Activated CD4-positive, alpha-beta T cell treated with anti-CD3 and anti-CD28 coated beads, Interleukin-2, amount 10 ng/mL, durations not matched to agents 24 days and 14 days (primary cell): ENCODE measurements around the gene GOLPH3L. TPM values are rescaled to one million over a fixed set of nuclear protein-coding genes. Genes with fewer than 3 reads are reported as not detected.
"Not testable (repeated sequence)": the region's sequence is repeated elsewhere in the genome, so short reads cannot be mapped to it uniquely, and the experiment has no call there.

Source experiments
- DNase-seq: peaks from one replicate; pipeline ENCODE4 v3.0.0; 2022
- H3K27ac Mint-ChIP-seq: one replicate; pipeline ENCODE4 v1.8.0; 2022; ENCODE audit warnings: mild to moderate bottlenecking, mixed read lengths
- H3K27me3 Mint-ChIP-seq: one replicate; pipeline ENCODE4 v1.8.0; 2022; ENCODE audit warnings: mixed read lengths
- H3K36me3 Mint-ChIP-seq: one replicate; pipeline ENCODE4 v1.8.0; 2022; ENCODE audit warnings: low read depth, mild to moderate bottlenecking, mixed read lengths
- H3K4me1 Mint-ChIP-seq: one replicate; pipeline ENCODE4 v1.8.0; 2021; ENCODE audit warnings: mixed read lengths
- H3K4me3 Mint-ChIP-seq: one replicate; pipeline ENCODE4 v1.8.0; 2022; ENCODE audit warnings: mild to moderate bottlenecking, moderate library complexity, mixed read lengths
- H3K9me3 Mint-ChIP-seq: one replicate; pipeline ENCODE4 v1.8.0; 2021; ENCODE audit warnings: mixed read lengths
- intact Hi-C: fragments of 100-400 bp; cut with micrococcal nuclease; formaldehyde crosslinking; loops from one replicate; pipeline ENCODE4 v1.15.1; 2023
- total RNA-seq: library from RNA; stranded (reverse); gene quantifications from 2 replicates; pipeline ENCODE4 v1.2.3, GENCODE V29; 2022

GOLPH3L gene
- total RNA-seq, 1 donor from 2014 or later, result 19.6 TPM

DNA sequence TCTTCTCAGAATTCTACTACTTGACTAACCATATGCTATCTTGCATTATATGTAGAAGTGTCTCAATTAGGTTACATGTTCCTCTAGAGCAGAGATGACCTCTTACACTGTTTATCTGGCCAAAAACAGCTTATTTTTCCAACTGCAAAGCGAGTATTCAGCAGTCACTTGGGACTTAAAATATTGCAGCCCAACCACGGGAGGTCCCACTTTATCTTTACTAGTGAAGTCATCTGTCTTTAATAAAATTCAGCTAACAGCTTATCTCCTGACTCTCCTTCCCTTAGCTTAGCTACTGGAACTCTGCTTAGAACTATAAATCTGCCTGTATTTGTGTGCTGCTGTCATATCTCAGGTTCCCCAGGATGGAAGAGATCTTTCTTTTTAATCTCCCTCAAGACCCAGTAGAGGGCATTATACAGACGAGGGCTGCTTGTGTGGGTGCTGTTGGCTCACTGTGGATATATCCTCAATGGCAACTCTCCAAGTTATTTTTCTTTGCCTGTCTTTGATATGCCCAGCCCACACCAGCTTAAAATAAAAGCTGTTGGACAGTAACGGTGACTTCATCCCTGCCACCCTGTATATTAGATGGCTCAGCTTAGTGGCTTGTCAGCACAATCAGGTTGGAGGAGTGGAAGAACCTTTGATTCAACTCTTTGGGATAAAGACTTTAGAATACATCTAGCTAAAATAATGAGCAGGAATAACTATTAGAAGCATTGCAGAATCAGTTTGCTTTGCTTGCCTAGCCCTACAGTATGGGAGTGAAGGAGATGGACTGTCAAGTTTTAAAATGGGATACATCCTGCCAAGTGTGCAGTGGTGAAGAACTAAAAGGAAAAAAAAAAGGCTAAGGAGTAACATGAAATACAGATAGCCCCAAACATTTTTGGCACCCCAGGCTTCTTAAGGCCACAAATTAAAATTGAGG, 77.1 kb downstream of the GOLPH3L start:
- DNase-seq, result peak; percentile 62
- peaks cover 73% of the 10 kb centered on the region for H3K4me1 Mint-ChIP-seq
- peaks cover 77% of the 10 kb centered on the region for H3K36me3 Mint-ChIP-seq
- H3K27ac Mint-ChIP-seq, result peak overlapping the region; percentile 34
- peak overlapping the region; percentile 18 for H3K4me3 Mint-ChIP-seq
- no peaks in the 10 kb centered on the region for H3K9me3 Mint-ChIP-seq
- H3K27me3 Mint-ChIP-seq, result no peaks in the 10 kb centered on the region
- intact Hi-C loops, result loop anchor here (2.0 to 5.0 kb wide), 4 partner anchors 41 to 158 kb away; partner anchors contain the start of genes MCL1 and TARS2

DNA sequence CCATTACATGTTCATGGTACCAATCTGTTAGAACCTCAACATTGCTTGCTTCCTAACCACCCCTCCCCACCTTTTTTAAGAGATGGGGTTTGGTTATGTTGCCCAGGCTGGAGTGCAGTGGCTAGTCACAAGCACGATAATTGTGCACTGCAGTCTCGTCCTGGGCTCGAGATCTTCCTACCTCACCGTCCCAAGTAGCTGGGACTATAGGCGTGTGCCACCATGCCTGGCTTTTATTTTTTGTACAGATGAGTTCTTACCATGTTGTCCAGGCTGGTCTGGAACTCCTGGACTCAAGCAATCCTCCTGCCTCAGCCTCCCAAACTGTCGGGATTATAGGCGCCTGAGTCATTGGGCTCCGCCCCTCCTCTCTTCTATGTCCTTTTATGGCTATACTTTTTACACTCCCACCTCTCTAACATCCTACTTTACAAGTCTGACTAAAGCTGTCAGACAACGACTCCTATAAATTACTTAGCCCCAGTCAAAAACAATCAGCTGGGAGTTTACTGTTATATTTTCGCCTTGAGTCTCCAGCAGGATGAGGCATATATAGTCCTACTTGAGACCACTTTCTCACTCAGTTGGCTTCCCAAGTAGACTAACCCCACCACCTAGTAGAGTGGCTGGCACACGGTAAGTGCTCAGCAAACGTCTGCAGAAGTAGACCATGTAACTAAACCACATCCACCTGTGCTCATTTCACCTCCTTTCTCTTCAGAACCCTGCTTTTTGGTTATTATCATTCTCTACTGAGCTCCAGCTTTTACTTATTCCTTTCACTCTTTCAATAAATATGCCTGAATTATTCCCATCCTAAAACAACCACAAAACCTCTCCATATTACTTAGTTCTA, 81.4 kb downstream of the GOLPH3L start:
- peak; percentile 66 for DNase-seq
- intact Hi-C loops, result no loop called here
- peaks cover 65% of the 10 kb centered on the region for H3K4me1 Mint-ChIP-seq
- H3K9me3 Mint-ChIP-seq, result no peaks in the 10 kb centered on the region
- peak overlapping the region; percentile 41 for H3K4me3 Mint-ChIP-seq
- H3K27ac Mint-ChIP-seq, result peak overlapping the region; percentile 87
- H3K36me3 Mint-ChIP-seq, result peaks cover 60% of the 10 kb centered on the region
- H3K27me3 Mint-ChIP-seq, result no peaks in the 10 kb centered on the region

DNA sequence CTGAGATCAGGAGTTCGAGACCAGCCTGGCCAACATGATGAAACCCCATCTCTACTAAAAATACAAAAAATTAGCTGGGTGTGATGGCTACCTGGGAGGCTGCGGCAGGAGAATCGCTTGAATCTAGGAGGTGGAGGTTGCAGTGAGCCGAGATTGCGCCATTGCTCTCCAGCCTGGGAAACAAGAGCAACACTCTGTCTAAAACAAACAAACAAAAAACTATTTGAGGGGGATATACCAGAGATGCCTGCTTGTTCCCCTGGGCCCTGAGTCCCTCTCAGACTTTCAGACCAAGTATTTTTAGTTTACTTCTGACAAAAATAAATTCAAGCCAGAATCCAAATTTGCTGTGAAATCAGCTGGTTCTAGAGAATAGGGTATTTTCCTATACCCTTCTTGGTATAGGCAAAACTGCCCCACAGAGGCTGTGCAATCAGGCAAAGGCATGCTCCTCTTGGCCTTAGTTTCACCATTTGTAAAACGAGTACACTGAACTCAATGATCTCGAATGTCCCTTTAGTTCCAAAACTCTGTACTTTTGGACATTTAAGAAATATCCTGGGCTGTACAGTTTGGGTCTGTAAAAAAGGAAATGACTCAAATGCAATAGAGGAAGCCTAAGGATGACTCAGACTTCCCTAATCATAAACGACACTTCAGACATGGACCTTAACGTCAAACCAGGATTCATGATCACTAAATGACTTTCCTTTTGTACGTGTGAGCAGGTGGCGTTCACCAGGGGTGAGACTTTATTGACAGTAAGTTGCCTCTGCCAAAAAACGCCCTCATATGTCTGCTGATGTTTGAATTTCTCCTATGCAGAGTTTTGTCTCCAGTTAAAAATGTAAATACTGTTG, 83.7 kb downstream of the GOLPH3L start:
- Mint-ChIP-seq H3K4me3 (peak overlapping the region; percentile 78), H3K9me3 (no peaks in the 10 kb centered on the region), H3K36me3 (peaks cover 51% of the 10 kb centered on the region), H3K27me3 (no peaks in the 10 kb centered on the region), H3K27ac (peak overlapping the region; percentile 95), H3K4me1 (peaks cover 55% of the 10 kb centered on the region)
- peak; percentile 84 for DNase-seq
- intact Hi-C loops, result loop anchor here (1.0 to 5.0 kb wide), 2 partner anchors 8 to 394 kb away; partner anchors contain the start of genes MINDY1 and PRUNE1

DNA sequence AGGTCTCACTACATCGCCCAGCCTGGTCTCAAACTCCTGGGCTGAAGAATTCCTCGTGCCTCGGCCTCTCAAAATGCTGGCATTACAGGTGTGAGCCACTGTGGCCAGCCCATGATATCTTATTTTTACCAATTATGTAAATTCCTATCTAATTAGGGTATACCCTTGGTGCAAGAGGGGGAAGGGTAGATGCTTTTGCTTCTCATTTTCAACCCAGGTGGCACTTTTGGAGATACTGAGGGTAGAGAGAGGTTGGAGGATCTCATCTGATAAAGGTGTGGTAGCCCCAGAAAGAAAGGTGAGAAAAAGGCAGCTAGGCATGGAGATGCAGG, 85.0 kb downstream of the GOLPH3L start:
- intact Hi-C loops, result loop anchor here (5.0 kb wide), 1 partner anchor 395 kb away; the partner anchor contains the start of genes MINDY1 and PRUNE1
- Mint-ChIP-seq H3K27me3 (no peaks in the 10 kb centered on the region), H3K27ac (peak overlapping the region; percentile 95), H3K4me3 (peak overlapping the region; percentile 78), H3K4me1 (peaks cover 53% of the 10 kb centered on the region), H3K36me3 (peaks cover 46% of the 10 kb centered on the region), H3K9me3 (no peaks in the 10 kb centered on the region)
- no peak for DNase-seq

GRCh38 chr1:150610576-150610975, 86.4 kb downstream of the GOLPH3L start:
- Mint-ChIP-seq H3K36me3 (peaks cover 38% of the 10 kb centered on the region), H3K4me1 (peaks cover 44% of the 10 kb centered on the region), H3K9me3 (no peaks in the 10 kb centered on the region), H3K4me3 (no peak overlapping the region), H3K27me3 (no peaks in the 10 kb centered on the region), H3K27ac (peak overlapping the region; percentile 95)
- intact Hi-C loops, result loop anchor here (5.0 kb wide), 1 partner anchor 397 kb away; the partner anchor contains the start of genes MINDY1 and PRUNE1
- no peak for DNase-seq

GRCh38 chr1:150609732-150610131, 87.2 kb downstream of the GOLPH3L start:
- H3K27me3 Mint-ChIP-seq, result no peaks in the 10 kb centered on the region
- intact Hi-C loops, result loop anchor here (5.0 kb wide), 1 partner anchor 398 kb away; the partner anchor contains the start of genes MINDY1 and PRUNE1
- H3K36me3 Mint-ChIP-seq, result peaks cover 32% of the 10 kb centered on the region
- no peak overlapping the region for H3K4me3 Mint-ChIP-seq
- H3K9me3 Mint-ChIP-seq, result no peaks in the 10 kb centered on the region
- no peak for DNase-seq
- H3K4me1 Mint-ChIP-seq, result peaks cover 39% of the 10 kb centered on the region
- peak overlapping the region; percentile 77 for H3K27ac Mint-ChIP-seq

DNA sequence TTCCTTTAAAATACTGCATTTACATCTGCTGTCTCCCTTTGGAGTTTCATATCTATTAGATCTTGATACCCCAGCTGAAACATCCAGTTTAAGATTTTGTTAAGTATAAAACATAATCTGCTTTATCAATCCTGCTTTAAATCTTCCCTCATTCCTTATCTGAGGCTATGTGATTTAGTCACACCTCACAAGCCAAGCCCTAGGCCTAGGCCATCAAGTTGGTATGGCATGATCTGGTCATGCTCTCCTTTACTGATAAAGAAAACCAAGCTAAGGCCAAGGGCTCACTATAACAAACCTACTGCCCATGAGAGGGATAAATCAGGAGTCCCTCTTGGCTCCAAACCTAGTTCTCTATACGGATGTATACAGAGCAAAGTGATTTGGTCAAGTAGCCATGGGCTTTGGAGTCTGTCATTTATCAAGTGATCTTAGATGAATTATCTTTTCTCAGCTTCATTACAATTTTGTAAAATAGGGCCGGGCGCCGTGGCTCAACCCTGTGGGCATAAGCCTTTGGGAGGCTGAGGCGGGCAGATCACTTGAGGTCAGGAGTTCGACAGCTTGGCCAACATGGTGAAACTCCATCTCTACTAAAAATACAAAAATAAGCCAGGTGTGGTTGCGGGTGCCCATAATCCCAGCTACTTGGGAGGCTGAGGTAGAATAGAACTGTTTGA, 90.4 kb downstream of the GOLPH3L start:
- Mint-ChIP-seq H3K9me3 (no peaks in the 10 kb centered on the region), H3K27me3 (no peaks in the 10 kb centered on the region), H3K36me3 (peaks cover 22% of the 10 kb centered on the region), H3K4me1 (peaks cover 26% of the 10 kb centered on the region), H3K27ac (peak overlapping the region; percentile 44), H3K4me3 (no peak overlapping the region)
- DNase-seq, result no peak
- intact Hi-C loops, result no loop called here

- intact Hi-C loops, result not testable (repeated sequence)
These were observed 91.6 kb downstream of the GOLPH3L start for GRCh38 chr1:150605451-150605731.

DNA sequence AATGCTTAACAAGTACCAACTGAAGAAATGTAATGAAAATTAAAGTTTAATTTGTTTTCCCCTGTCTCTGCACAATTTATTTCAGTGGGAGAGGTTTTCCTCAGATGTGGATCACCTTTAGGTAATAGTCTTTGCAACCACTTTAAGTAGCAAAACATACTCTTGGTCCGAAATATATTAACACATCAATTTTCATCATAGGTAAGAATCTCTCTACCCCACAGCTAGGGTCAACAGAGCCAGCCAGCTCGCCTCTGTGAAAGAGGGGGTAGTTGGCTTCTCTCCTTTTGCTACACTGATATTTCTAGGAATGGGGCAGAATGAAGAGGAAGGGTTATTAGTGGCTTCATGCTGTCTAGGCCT, 92.7 kb downstream of the GOLPH3L start:
- DNase-seq, result no peak
- H3K9me3 Mint-ChIP-seq, result no peaks in the 10 kb centered on the region
- no peaks in the 10 kb centered on the region for H3K27me3 Mint-ChIP-seq
- intact Hi-C loops, result no loop called here
- no peak overlapping the region for H3K4me3 Mint-ChIP-seq
- peaks cover 17% of the 10 kb centered on the region for H3K4me1 Mint-ChIP-seq
- peak overlapping the region; percentile 92 for H3K27ac Mint-ChIP-seq
- peaks cover 25% of the 10 kb centered on the region for H3K36me3 Mint-ChIP-seq

More at GRCh38 chr1:150605451-150605731, 91.6 kb downstream of the GOLPH3L start:
- not testable (repeated sequence) for H3K27ac Mint-ChIP-seq, H3K9me3 Mint-ChIP-seq, DNase-seq, H3K4me3 Mint-ChIP-seq, H3K27me3 Mint-ChIP-seq
- Mint-ChIP-seq H3K36me3 (peaks cover 22% of the 10 kb centered on the region), H3K4me1 (peaks cover 20% of the 10 kb centered on the region)

DNA sequence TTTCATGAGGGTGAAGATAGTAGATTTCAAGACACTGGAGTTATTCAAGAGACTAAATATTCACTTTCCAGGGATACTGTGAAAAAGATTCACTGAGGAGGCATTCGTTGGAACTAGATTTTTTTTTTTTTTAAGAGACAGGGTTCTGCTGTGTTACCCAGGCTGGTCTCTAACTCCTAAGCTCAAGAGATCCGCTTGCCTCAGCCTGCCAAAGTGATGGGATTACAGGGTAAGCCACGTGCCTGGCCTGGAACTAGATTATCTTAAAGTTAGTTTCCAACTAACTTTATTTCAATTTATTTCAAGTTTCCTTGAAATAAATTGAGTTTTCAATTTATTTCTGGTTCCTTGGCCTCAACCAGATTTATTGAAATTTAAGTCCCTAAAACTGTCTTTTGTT, 93.2 kb downstream of the GOLPH3L start:
- intact Hi-C loops, result no loop called here
- no peaks in the 10 kb centered on the region for H3K9me3 Mint-ChIP-seq
- H3K36me3 Mint-ChIP-seq, result peaks cover 25% of the 10 kb centered on the region
- peak overlapping the region; percentile 71 for H3K27ac Mint-ChIP-seq
- no peak for DNase-seq
- no peak overlapping the region for H3K4me3 Mint-ChIP-seq
- H3K4me1 Mint-ChIP-seq, result peaks cover 17% of the 10 kb centered on the region
- no peaks in the 10 kb centered on the region for H3K27me3 Mint-ChIP-seq

DNA sequence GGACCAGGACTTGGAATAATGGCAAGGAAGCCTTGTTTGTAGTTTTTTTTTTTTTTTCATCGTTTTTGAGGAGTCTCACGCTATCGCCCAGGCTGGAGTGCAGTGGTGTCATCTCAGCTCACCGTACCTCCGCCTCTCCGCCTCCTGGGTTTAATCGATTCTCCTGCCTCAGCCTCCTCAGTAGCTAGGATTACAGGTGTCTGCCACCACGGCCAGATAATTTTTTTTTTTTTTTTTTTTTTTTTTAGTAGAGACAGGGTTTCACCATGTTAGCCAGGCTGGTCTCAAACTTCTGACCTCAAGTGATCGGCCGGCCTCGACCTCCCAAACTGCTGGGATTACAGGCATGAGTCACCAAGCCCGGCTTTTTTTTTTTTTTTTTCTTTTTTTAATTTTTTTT, 94.6 kb downstream of the GOLPH3L start:
- intact Hi-C loops, H3K27ac Mint-ChIP-seq, DNase-seq, H3K9me3 Mint-ChIP-seq, H3K27me3 Mint-ChIP-seq, H3K4me3 Mint-ChIP-seq: not testable (repeated sequence)
- Mint-ChIP-seq H3K36me3 (peaks cover 28% of the 10 kb centered on the region), H3K4me1 (peaks cover 17% of the 10 kb centered on the region)

- Mint-ChIP-seq H3K27me3 (no peaks in the 10 kb centered on the region), H3K9me3 (no peaks in the 10 kb centered on the region), H3K27ac (no peak overlapping the region), H3K36me3 (peaks cover 30% of the 10 kb centered on the region), H3K4me1 (peaks cover 16% of the 10 kb centered on the region), H3K4me3 (no peak overlapping the region)
- intact Hi-C loops, result no loop called here
- DNase-seq, result no peak
These were observed 95.4 kb downstream of the GOLPH3L start for GRCh38 chr1:150601540-150601939.

- H3K36me3 Mint-ChIP-seq, result peaks cover 29% of the 10 kb centered on the region
- H3K4me1 Mint-ChIP-seq, intact Hi-C loops, H3K9me3 Mint-ChIP-seq, DNase-seq, H3K27me3 Mint-ChIP-seq, H3K4me3 Mint-ChIP-seq, H3K27ac Mint-ChIP-seq: not testable (repeated sequence)
These were observed 98.6 kb downstream of the GOLPH3L start for GRCh38 chr1:150598346-150598745.
